ENCODE data around the gene LEMD3.

- TF ChIP-seq, protein P1, sequence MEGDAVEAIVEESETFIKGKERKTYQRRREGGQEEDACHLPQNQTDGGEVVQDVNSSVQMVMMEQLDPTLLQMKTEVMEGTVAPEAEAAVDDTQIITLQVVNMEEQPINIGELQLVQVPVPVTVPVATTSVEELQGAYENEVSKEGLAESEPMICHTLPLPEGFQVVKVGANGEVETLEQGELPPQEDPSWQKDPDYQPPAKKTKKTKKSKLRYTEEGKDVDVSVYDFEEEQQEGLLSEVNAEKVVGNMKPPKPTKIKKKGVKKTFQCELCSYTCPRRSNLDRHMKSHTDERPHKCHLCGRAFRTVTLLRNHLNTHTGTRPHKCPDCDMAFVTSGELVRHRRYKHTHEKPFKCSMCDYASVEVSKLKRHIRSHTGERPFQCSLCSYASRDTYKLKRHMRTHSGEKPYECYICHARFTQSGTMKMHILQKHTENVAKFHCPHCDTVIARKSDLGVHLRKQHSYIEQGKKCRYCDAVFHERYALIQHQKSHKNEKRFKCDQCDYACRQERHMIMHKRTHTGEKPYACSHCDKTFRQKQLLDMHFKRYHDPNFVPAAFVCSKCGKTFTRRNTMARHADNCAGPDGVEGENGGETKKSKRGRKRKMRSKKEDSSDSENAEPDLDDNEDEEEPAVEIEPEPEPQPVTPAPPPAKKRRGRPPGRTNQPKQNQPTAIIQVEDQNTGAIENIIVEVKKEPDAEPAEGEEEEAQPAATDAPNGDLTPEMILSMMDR (conservative IDR thresholded peaks at IDR 0.05; ENCODE audit: low read length) = no peak
- TF ChIP-seq EZH2phosphoT487 (IDR thresholded peaks at IDR 0.05; ENCODE audit: borderline replicate concordance, low read depth, low read length) = no peak
Measured at GRCh38 chr12:65182012-65182739, 12.8 kb downstream of the LEMD3 start.
